ENCODE measurements around the gene TRAPPC2L. TPM values are rescaled to one million over a fixed set of nuclear protein-coding genes. Genes with fewer than 3 reads are reported as not detected.

TRAPPC2L gene
- total RNA-seq, 1 experiment from 2014 or later: 79.1 TPM

DNA sequence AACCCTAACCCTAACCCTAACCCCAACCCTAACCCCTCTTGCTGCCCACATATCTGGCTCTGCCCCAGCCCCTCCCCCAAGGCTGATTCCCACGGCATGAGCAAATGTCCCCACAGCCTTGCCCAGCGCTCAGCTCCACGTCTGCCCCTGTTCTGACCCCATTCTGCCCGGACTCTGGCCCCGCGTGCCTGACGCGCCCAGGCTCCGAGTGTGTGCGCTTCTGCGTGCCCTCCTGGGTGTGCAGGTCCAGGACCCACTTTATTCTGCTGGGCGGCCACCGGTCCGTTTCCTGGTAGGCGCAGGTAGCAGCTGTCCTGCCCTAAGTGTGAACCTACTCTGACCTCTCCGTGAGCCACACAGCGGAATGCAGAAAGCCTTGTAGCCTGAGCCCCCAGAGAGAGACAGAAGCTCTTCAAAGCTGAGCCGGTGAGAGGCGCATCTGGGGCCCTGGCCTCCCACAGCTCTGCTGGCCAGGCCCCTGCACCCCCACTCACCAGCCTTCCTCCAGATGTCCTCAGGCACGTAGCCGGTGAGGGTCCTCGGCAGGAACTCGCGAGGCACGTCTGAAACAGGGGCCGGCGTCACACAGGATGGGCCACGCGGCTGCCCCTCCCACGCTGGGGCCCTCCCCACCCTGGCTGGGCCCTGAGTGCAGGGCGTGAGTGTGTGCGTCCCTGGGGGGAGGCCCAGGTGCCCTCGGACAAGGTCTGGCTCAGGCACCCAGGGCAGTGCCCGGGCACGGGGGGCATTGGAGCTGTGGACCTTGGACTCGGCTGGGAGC lies 23.5 kb downstream of the TRAPPC2L start:
- Mint-ChIP-seq H3K27me3 (ENCODE audit: unreplicated experiment) (peaks cover 75% of the 10 kb centered on the region), H3K9me3 (ENCODE audit: low read depth, unreplicated experiment) (no peaks in the 10 kb centered on the region), H3K36me3 (ENCODE audit: insufficient read depth, unreplicated experiment) (no peaks in the 10 kb centered on the region), H3K4me3 (ENCODE audit: low read depth, unreplicated experiment) (peak overlapping the region; percentile 37), H3K4me1 (ENCODE audit: low read depth, unreplicated experiment) (peaks cover 11% of the 10 kb centered on the region), H3K27ac (ENCODE audit: unreplicated experiment) (peak overlapping the region; percentile 34)
- intact Hi-C loops (cut with micrococcal nuclease; ENCODE audit: unreplicated experiment): no loop called here
- BruUV-seq (replicated peaks): no TSS peak
- no peak for DNase-seq
- TF ChIP-seq, protein P1, sequence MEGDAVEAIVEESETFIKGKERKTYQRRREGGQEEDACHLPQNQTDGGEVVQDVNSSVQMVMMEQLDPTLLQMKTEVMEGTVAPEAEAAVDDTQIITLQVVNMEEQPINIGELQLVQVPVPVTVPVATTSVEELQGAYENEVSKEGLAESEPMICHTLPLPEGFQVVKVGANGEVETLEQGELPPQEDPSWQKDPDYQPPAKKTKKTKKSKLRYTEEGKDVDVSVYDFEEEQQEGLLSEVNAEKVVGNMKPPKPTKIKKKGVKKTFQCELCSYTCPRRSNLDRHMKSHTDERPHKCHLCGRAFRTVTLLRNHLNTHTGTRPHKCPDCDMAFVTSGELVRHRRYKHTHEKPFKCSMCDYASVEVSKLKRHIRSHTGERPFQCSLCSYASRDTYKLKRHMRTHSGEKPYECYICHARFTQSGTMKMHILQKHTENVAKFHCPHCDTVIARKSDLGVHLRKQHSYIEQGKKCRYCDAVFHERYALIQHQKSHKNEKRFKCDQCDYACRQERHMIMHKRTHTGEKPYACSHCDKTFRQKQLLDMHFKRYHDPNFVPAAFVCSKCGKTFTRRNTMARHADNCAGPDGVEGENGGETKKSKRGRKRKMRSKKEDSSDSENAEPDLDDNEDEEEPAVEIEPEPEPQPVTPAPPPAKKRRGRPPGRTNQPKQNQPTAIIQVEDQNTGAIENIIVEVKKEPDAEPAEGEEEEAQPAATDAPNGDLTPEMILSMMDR (IDR thresholded peaks at IDR 0.05; ENCODE audit: unreplicated experiment): no peak
- CTCF ChIA-PET: interaction anchor here (1.0 kb wide), 1 partner anchor 23 kb away, joined by 4 read pairs; no protein-coding TSS in a partner anchor

DNA sequence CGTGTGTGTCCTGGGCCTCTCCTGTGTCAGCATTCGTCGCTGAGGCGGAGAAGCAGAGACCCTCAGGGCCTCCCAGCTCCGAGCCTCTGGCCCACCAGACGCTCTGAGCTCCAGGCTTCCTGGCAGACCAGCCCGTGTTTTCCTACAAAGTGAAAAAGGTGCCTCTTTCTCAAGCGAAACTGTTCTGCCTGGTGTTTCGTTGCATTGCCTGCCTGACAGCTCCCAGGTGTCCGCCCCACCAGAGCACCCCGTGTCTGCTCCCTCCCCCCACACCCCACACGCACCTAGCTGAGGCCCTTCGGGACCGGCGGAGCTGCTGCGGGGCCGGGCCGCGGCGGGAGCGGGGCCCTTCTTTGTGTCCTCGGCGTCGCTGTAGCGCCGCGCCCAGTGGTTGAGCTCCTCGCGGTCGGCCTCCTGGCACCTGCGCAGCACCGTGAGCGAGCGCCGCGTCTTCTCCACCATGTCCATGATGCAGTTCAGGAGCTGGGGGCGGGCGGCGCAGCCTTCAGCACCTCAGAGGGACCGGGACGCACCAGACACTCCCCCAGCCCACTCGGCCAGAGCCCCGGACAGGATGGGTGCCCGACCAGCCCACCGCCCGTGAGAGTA lies 24.2 kb downstream of the TRAPPC2L start:
- Mint-ChIP-seq H3K9me3 (ENCODE audit: low read depth, unreplicated experiment) (no peaks in the 10 kb centered on the region), H3K27ac (ENCODE audit: unreplicated experiment) (no peak overlapping the region), H3K4me3 (ENCODE audit: low read depth, unreplicated experiment) (peak overlapping the region; percentile 37), H3K27me3 (ENCODE audit: unreplicated experiment) (peaks cover 68% of the 10 kb centered on the region), H3K36me3 (ENCODE audit: insufficient read depth, unreplicated experiment) (no peaks in the 10 kb centered on the region), H3K4me1 (ENCODE audit: low read depth, unreplicated experiment) (peaks cover 11% of the 10 kb centered on the region)
- DNase-seq: peak; percentile 35
- TF ChIP-seq, protein P1 (IDR thresholded peaks at IDR 0.05; ENCODE audit: unreplicated experiment): no peak
- intact Hi-C loops (cut with micrococcal nuclease; ENCODE audit: unreplicated experiment): no loop called here
- no TSS peak for BruUV-seq (replicated peaks)
- CTCF ChIA-PET: interaction anchor here (0.6 to 1.0 kb wide), 2 partner anchors 23 to 114 kb away, joined by 3 to 4 read pairs; no protein-coding TSS in a partner anchor

DNA sequence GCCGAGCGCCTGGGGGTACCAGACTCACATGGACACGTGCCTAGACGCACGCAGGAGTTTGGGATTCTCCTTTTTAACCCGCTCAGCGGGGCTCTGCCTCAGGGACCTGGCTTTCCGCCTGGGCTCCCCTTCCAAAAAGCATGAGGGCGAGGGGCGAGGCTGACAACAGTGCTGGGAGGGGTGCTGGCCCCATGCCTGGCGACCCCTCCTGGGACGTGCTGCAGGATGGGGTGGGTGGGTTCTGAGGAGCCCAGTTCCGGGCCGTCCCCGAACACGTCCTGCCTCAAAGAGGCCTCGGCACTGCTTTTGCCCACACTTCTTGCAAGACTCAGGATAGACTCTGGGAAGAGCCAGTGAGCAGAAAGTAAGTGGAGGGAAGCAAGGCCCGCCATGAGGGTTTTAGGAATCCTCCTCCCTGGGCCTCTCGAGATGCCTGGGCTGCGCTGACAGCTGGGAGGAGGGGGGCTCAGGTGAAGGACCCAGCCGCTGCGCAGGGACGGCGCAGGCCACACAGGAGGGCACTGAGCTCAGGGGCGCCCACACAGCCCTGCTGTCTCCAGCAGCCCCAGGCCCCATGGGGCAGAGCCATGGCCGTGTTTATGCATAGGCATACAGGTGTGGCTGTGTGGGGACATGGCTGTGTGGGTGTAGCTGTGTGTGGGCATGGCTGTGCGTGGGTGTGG lies 24.9 kb downstream of the TRAPPC2L start:
- peaks cover 61% of the 10 kb centered on the region for H3K27me3 Mint-ChIP-seq (ENCODE audit: unreplicated experiment)
- no TSS peak for BruUV-seq (replicated peaks)
- no peak overlapping the region for H3K4me3 Mint-ChIP-seq (ENCODE audit: low read depth, unreplicated experiment)
- no peak for DNase-seq
- H3K4me1 Mint-ChIP-seq (ENCODE audit: low read depth, unreplicated experiment): peaks cover 11% of the 10 kb centered on the region
- H3K27ac Mint-ChIP-seq (ENCODE audit: unreplicated experiment): no peak overlapping the region
- CTCF ChIA-PET: interaction anchor here (0.6 kb wide), 1 partner anchor 114 kb away, joined by 3 read pairs; no protein-coding TSS in a partner anchor
- no peaks in the 10 kb centered on the region for H3K36me3 Mint-ChIP-seq (ENCODE audit: insufficient read depth, unreplicated experiment)
- intact Hi-C loops (cut with micrococcal nuclease; ENCODE audit: unreplicated experiment): no loop called here
- TF ChIP-seq, protein P1 (IDR thresholded peaks at IDR 0.05; ENCODE audit: unreplicated experiment): no peak
- H3K9me3 Mint-ChIP-seq (ENCODE audit: low read depth, unreplicated experiment): no peaks in the 10 kb centered on the region

DNA sequence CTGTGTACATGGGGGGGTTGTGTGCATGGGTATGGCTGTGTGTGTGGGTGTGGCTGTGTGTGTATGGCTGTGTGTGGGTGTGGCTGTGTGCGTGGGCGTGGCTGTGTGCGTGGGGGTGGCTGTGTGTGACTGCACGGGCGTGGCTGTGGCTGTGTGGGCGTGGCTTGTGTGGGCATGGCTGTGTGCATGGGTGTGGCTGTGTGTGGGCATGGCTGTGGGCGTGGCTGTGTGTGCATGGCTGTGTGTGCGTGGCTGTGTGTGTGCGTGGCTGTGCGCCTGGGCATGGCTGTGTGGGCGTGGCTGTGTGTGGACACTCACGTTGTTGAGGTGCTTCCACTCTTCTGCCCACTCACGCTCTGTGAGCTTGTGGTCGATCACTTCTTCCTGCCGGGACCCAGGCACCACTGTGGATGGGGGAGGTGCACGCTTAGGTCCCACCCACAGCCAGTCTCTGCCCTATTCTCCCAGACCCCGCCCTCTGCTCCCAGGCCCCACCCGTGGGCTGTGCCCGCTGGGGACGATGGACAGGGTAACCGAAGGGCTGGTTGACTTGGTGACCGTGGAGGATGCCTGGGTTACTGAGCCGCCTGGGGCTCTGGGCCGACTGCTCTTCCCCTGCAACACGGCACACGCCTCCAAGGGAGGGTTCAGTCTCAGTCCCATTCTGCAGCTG lies 25.6 kb downstream of the TRAPPC2L start:
- intact Hi-C loops (cut with micrococcal nuclease; ENCODE audit: unreplicated experiment): no loop called here
- no peak overlapping the region for H3K4me3 Mint-ChIP-seq (ENCODE audit: low read depth, unreplicated experiment)
- H3K9me3 Mint-ChIP-seq (ENCODE audit: low read depth, unreplicated experiment): no peaks in the 10 kb centered on the region
- TF ChIP-seq, protein P1 (IDR thresholded peaks at IDR 0.05; ENCODE audit: unreplicated experiment): no peak
- no peak for DNase-seq
- CTCF ChIA-PET: no interaction called here
- H3K36me3 Mint-ChIP-seq (ENCODE audit: insufficient read depth, unreplicated experiment): no peaks in the 10 kb centered on the region
- H3K27ac Mint-ChIP-seq (ENCODE audit: unreplicated experiment): no peak overlapping the region
- peaks cover 11% of the 10 kb centered on the region for H3K4me1 Mint-ChIP-seq (ENCODE audit: low read depth, unreplicated experiment)
- no TSS peak for BruUV-seq (replicated peaks)
- peaks cover 54% of the 10 kb centered on the region for H3K27me3 Mint-ChIP-seq (ENCODE audit: unreplicated experiment)
